HTR-8/SVneo (cell line): ENCODE data around the gene IGDCC3.

Experiments
- DNase-seq: peaks from one replicate; pipeline ENCODE4 v3.0.0; 2011; ENCODE audit warnings: low spot score, mixed read lengths; ENCODE audit not compliant: insufficient read length
- FAIRE-seq: peaks from 2 replicates; lab custom pipeline; 2011; peaks lifted over from hg19 to GRCh38; lab: Jason Lieb, UNC

IGDCC3 gene

DNA sequence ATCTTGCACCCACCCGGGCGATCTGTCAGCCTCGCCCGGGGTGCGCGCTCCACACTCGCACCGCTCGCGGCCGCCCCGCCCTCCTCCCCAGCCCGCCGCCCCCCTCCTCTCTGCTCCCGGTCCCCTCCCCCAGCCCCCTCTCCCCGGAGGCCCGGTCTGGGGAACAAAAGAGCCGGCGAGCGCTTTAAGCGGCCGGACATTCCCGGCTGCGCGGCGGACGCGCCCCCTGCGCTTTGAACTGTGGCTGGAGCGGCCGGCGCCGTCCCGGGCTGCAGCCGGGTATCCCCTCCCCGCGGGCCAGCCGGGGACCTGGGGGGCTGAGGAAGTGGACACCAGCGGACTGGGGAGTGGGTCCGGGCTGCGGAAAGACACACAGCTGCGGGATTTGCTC, at the start of gene IGDCC3:
Gene IGDCC3 (minus strand): TSS at position 27 of the 391 bp plus-strand sequence. CDS start 214 bp downstream, outside the sequence.
- peak; percentile 48 for DNase-seq

DNA sequence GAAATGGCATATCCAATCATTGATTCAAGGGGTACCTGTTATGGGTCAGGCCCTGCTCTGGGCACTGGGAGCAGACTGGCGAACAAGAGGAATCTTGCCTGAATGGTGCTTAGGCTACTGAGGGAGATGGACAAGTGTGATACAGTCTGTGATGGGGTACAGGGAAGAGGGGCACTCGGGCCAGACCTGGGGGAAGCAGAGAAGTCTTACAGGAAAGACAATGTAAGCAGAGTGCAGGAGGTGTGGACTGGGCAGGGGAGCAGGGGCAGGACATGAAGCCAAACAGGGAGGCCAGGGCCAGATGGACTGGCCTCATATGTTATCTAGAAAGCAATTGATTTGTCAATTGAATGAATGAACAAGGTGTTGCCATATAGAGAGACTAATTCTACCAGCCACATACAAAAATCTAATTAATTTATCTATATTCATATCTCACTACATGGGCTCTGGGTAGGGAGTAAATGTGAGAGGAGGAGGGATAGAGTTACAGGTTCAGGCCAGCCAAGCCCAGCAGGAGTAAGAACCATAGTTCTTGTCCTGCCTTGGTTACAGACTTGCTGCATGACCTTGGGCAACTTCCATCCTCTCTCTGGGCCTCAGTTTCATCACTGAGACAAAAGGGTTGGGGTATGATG, 48.5 kb upstream of the IGDCC3 start:
- DNase-seq (no peak), FAIRE-seq (peak; percentile 20)

More for the DNA sequence above, at the start of gene IGDCC3:
- peak; percentile 40 for FAIRE-seq

DNA sequence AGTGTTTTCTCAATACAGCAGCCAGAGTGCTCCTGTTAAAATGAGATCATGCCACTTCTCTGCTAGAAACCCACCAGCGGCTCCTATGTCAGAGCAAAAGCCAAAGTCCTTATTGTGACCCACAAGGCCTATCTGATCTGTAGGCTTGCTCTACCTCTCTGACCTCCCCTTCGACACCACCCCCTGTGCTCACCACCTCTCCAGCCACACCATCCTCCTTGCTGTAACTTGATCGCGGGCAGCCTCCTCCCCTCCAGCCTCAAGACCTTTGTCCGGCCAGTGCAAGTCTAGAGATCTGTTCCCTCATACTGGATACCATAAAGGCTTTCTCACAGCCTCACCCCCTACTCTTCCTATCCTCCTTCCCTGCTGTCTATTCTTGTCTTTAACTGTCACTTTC, 46.9 kb upstream of the IGDCC3 start:
- FAIRE-seq: no peak

DNA sequence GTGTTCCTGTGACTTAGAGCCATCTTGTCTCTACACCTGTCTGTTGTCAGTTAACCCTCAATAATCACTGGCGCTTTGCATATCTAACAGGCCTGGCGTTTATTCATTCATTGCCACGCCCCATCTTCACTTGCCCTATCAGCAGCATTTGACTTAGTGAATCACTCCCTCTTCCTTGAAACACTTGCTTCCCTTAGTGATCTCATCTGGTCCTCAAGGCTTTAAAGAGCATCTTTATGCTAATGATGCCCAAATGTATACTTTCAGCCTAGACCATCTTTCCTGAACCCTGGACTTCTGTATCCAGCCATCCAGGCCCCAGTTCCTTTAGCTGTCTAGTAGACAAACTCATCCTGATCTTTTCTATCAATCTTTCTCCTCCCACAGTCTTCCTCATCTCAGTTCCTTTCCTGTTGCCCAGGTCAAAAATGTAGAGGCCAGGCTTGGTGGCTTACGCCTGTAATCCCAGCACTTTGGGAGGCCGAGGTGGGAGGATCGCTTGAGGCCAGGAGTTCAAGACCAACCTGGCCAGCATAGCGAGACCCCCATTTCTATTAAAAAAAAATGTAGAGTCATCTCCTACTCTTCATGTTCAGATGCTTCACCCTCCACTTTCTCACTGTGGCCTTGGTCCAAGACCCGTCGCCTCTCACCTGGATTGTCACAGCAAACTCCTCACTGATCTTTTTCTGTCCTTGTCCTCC, 46.3 kb upstream of the IGDCC3 start:
- no peak for FAIRE-seq
- no peak for DNase-seq

More for the DNA sequence above, 46.9 kb upstream of the IGDCC3 start:
- DNase-seq: no peak

DNA sequence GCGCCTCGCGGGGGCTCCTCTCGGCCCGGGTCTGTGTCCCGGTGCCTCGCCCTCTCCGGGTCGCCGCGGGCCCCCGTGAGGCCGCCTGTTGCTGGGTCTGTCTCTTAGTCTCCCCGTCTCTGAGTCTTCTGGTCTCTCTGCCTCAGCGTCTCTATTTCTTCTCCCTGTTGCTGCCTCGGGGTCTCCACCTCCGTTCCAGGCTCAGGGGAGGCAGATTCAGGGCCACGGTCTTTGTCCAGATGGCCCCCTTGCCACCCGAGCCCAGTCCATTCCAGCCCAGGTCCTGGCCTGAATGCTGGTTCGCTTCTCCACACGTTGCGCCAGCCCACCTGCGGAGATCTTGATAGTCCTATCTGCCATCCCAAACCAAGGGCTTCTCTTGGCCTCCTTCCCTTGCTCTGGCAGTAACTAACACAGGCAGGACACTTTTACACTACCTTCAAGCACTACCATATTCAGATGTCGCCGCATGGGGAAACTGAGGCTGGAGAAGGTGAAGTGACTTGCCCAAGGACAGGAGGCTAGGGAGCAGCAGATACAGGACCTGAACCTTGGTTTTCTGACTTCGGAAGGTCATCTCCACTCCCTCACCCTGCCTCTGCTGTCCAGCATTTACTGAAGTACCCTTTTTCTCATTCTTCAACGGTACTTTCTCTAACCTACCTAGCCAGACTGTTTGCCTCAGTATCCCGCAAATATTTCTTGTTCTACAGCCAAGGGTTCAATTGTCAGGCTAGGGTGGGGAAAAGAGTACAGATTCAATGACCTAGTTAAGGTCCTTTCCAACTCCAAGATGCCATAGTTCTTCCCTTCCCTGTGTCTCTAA, 45.6 kb upstream of the IGDCC3 start:
- no peak for DNase-seq
- FAIRE-seq: no peak

DNA sequence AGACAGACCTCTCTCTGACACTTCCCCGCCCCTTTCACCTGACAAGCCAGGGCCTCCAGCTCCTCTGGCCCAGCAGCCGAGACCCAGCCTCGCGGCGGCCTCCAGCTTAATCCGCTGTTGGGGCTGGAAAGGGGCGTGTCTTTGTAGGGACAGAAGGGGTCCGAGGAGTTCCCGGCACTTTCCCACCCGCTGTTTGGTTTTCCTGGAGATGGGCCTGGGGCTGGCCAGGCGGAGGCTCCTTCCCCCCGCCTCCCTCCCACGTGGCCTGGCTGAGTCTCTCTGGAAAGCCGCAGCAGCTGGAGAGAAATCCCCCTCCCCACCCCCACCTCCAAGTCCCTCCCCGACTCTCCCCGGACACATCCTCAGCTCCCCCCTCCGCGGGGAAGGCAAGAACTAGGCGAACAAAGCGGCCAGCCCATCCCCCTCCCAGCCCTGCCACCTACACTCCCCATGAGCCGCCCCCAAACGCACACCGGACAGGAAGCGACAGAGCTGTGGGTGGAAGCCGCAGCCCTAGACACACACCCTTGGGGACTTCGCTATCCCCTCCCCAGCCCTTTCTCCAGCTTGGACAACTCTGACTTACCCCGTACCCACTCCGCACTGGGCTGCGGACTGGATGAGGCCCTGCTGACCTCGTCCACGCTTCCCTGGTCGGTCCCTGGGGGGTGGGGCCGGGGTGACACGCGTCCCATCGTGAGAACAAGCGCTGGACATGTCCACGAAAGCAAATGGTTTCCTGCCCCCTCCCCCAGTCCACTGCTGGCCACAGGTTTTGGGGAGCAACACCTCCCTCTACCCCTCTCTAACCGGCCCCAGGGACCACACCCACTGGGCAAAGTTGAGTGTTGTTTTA, 43.8 kb upstream of the IGDCC3 start:
- FAIRE-seq (peak; percentile 26), DNase-seq (no peak)

DNA sequence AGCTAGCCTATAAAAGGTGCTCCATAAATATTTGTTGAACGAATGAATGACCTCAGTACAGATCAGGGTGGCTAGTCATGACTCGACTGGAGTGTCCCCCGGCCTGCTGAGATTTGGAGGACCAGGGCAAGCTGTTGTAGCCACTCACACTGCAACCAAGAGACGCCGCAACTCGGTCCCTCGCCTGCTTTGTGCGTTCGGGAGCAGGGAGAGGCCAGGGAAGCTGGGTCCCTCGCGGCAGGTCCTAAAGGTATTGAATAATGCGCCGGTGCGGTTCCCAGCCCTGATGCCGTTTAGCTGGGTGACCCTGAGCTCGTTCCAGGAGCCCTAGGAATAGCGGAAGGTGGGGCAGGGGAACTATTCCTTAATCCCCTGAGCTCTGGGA, 43.2 kb upstream of the IGDCC3 start:
- FAIRE-seq (no peak), DNase-seq (no peak)

DNA sequence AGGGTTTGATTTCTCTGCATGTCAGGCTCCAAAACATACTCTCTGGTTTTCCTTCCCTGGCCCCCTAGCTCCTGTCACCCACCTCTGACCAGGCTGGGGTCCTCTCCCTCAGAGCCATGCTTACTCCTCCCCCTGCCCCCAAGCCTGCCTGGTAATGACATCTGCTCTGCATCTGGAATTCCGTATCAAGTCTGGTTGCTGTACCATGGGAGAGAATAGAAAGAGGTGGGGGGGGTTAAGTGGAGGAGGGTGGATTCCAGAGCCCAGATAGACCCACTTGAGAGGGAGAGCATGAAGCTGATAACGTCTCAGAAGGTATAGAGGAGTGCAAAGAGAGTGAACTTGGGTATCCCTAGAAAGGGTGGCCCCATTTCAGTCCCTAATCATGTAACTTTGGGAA, 40.8 kb upstream of the IGDCC3 start:
- no peak for DNase-seq
- no peak for FAIRE-seq

DNA sequence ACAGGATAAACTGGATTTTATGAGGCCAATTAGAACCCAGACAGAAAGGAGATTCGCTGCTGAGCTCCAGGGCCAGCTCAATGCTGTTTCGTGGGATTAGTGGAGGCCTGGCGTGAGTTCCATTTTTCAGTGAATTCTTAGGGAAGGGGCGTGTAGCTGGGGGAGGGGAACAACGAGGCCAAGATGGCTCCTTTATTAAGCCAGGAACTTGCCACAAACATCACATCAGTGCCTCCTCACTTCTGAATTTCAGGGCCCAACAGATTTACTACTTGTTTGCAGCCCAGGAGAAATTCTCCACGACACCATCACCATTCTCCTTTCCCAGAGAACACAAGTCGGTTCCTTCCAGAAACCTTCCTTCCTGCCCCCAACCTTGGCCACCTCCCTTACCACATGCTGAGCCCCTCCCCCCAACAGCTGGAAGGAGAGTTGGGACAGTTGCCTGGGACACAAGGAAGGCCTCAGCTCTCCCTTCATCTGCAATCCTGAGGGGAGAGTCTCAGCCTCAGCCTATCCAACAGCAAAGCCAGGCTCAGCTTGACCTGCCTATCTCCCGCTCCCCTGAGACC, 39.1 kb upstream of the IGDCC3 start:
- DNase-seq: no peak
- FAIRE-seq: no peak

DNA sequence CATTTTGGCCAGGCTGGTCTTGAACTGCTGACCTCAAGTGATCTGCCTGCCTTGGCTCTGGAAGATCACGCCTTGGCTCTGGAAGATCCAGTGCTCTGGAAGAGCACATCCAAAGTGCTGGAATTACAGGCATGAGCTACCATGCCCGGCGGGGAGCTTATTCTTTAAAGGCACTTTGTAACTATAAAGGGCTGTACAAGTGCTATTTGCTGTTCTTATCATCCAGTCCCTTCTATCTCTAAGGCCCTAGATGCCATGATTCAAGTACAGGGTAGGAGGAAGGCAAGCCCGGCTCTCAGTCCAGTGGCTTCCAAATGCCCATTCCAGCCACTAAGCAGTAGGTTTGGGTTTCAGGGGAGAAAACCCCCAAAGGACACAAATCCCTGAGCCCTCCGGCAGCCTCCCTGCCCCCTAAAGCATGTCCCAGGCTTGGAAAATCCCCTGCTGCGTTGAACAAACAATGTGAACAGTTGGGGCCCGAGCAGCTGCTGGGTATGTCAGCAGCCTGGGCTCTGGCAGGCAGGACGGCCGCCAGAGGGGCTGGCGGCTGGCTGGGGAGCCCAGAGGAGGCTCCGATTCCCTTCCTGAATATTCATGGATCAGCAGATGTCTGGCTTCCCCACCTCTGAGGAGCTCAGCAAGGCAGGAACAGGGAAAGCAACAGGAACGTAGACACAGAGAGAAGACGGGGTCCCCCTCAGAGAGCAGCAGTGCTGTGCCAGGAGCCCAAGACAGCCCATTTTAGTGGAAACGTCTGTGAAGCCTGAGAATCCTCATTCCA, 37.2 kb upstream of the IGDCC3 start:
- DNase-seq (no peak), FAIRE-seq (no peak)

DNA sequence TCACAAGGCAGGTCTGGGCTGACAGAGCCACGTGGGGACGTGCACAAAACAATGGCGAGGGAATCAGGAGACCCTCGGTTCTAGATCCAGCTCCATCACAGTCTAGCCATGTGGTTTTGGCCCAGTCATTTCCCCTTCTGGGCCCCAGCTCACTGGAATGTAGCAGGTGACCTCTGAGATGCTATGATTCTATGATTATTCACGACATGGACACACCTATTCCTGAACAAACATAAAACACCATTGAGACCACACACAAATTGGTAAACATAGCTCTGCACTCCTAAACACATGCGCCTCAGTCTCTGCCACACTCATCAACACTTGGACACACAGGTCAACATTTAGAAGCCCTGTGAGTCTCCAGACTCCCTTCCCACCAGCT, 36.0 kb upstream of the IGDCC3 start:
- FAIRE-seq: no peak

DNA sequence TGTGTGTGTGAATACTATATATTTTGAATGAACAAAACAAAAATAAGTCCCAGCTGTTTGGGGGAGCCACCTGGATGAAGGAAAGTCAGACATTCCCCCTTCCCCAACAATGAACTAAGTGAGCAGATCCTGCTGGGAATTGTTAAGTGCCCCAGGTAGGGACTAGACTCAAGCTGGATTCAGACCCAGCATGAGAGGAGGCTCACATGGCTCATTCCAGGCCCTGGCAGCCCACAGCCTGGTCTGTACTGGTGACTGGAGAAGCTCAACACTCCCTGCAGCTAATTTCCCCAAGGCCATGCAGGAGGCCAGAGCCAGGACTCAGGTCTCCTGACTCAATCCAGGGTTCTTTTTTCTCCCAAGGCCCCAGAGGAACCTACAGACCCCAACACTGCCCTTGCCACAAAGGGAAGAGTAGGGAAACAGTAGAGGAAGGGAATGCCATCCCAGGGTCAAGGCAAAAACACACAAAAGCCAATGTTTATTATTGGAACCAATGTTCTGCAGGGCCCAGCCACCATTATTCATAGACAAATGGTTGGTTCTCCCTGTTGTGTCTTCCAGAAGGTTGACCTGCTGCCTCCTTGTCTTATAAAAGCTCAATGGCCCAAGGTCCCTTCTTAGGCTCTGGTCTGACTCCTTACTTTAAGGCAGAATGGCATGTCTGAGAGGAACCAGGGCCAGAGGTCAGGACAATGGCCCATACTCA, 35.4 kb upstream of the IGDCC3 start:
- no peak for FAIRE-seq
- DNase-seq: no peak

More for the DNA sequence above, 36.0 kb upstream of the IGDCC3 start:
- DNase-seq: no peak

DNA sequence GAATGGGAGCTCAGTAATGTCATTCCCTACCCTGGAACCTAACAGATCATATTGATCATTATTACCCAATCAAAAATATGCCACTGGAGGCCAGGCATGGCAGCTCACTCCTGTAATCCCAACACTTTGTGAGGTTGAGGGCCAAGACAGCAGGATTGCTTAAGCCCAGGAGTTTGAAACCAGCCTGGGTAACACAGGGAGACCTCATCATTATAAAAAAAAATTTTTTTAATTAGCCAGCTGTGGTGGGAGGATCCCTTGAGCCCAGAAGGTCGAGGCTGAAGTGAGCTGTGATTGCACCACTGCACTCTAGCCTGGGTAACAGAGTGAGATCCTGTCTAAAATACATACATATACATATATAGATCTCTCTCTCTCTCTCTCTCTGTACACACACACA, 34.8 kb upstream of the IGDCC3 start:
- FAIRE-seq (no peak), DNase-seq (no peak)

DNA sequence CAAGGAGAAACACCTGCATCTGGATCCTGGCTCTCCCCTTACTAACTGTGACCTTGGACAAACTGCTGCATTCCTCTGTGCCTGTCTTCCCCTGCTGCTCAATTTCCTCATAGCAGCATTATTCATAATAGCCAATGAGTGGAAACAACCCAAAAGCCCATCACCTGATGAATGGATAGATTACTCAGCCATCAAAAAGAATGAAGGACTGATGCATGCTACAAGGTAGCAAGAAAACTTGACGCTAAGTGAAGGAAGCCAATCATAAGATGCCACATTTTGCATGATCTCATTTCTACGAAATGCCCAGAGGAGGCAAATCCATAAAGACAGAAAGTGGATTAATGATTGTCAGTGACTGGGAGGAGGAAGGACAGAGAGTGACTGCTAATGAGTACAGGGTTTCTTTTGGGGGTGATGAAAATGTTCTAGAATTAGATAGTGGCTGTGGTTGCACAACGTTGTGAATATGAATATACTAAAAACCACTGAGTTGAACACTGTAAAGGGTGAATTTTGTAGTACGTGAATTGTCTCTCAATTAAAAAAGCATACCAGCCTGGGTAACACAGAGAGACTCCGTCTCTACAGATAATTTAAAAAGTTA, 33.8 kb upstream of the IGDCC3 start:
- DNase-seq (no peak), FAIRE-seq (no peak)

DNA sequence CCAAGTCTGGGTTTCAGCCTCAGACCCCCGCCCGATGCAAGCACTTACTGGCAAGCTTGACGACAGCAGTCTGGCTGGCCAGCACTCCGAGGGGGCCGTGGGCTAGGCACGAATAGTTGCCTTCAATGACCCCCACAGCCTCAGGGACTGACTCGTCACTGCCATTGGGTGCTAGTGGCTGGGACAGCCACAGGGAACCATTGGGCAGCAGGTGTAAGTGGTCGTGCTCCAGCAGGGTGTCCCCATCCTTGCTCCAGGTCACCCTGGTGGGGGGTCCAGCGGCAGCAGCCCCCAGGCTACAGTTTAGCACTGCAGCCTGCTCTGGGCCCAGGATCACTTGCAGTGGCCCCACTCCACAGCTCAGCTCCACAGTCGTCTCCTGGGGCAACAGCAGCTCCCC, 33.2 kb upstream of the IGDCC3 start:
- FAIRE-seq (no peak), DNase-seq (no peak)

DNA sequence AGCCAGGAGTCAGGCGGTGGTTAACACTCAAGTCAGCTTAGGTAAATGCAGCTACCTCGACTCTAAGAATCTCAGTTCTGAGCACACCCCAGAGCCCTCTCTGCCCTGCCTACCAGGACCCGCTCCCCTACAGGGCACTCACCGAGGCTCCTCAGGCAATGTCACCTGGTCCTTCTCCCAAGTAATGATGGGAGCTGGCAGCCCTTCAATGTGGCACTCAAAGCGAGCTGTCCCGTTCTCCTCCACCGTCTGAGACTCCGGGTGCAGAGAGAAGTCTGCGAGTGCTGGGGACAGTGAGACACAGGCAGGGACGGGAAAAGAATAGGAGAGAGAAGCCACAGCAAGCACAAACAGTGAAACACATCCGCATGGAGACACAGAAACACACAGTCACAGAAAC, 32.2 kb upstream of the IGDCC3 start:
- DNase-seq: no peak
- FAIRE-seq: no peak

DNA sequence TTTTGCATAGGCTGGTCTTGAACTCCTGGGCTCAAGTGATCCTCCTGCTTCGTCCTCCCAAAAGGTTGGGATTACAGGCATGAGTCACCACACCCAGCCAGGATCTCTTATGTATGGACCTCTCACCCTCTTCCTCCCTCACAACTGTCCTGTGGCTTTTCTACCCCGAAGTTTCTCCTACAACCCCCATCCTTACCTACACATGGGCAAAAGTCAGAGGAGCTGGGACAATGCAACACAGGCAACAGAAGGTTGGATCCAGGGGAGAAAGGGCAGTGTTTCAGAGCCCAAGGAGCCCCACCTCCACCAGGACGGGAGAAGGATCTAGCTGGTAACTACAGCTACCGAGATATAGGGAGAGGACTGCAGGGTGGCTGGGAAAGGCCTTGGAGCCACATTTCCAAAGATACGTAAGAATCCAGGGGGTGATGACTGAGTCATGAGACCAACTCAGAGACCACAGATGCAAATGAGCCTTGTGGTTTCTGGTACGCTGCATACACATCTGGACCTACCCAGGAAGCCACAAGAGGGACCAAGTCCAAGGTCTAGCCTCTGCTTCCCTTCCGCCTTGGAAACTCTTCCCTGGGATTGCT, 31.3 kb upstream of the IGDCC3 start:
- no peak for DNase-seq
- no peak for FAIRE-seq
